Kidney epithelial cell (primary cell): ENCODE data around the gene RAD51B. TPM values are rescaled to one million over a fixed set of nuclear protein-coding genes. Genes with fewer than 3 reads are reported as not detected.

Source experiments
- DNase-seq: peaks from one replicate; pipeline ENCODE4 v3.0.0-alpha.2; 2010; ENCODE audit warnings: low read depth
- H3K27me3 ChIP-seq: 2 replicates; pipeline ENCODE4 v1.6.0; 2011; ENCODE audit warnings: low read length; ENCODE audit not compliant: control insufficient read depth, insufficient read depth
- H3K36me3 ChIP-seq: 2 replicates; pipeline ENCODE4 v1.5.1; 2011; ENCODE audit warnings: low read length; ENCODE audit not compliant: control insufficient read depth, insufficient read depth
- H3K4me3 ChIP-seq: 2 replicates; pipeline ENCODE4 v1.5.1; 2011; ENCODE audit warnings: low read depth, mild to moderate bottlenecking, control low read depth, low read length
- total RNA-seq: library from RNA; depleted of rRNA; stranded (reverse); fragments of >200 nt; gene quantifications from 2 replicates; pipeline ENCODE4 v1.2.3, GENCODE V29; 2015
- TF ChIP-seq, protein P1 (sequence below): IDR thresholded peaks from 2 replicates; pipeline ENCODE4 v1.5.1; 2011; ENCODE audit warnings: mild to moderate bottlenecking, moderate library complexity, low read length, control low read depth, inconsistent platforms; ENCODE audit not compliant: insufficient read depth, poor library complexity, severe bottlenecking

Gene RAD51B
- total RNA-seq, 1 donor from 2014 or later = 9.5 TPM

DNA sequence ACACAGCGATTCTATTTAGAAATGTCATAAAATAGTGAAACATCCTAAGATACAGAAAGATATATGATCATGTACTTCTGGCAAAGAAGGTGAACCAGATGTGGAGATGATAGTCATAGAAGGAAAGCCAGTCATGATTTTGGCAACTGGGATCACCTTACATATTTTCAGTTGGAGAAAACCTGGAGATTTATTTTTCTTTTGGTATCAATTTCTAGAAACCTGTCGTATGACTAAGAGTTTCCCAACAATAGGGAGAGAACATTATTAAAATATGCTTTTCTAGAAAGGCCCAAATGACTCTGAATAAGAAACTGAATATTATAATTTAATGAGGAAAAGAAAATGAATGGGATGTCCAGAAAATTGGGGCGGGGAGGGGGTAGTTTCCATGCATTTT, 576.9 kb downstream of the RAD51B start:
- TF ChIP-seq, protein P1, sequence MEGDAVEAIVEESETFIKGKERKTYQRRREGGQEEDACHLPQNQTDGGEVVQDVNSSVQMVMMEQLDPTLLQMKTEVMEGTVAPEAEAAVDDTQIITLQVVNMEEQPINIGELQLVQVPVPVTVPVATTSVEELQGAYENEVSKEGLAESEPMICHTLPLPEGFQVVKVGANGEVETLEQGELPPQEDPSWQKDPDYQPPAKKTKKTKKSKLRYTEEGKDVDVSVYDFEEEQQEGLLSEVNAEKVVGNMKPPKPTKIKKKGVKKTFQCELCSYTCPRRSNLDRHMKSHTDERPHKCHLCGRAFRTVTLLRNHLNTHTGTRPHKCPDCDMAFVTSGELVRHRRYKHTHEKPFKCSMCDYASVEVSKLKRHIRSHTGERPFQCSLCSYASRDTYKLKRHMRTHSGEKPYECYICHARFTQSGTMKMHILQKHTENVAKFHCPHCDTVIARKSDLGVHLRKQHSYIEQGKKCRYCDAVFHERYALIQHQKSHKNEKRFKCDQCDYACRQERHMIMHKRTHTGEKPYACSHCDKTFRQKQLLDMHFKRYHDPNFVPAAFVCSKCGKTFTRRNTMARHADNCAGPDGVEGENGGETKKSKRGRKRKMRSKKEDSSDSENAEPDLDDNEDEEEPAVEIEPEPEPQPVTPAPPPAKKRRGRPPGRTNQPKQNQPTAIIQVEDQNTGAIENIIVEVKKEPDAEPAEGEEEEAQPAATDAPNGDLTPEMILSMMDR = no peak
- DNase-seq = no peak
- H3K36me3 ChIP-seq = no peaks in the 10 kb centered on the region
- no peaks in the 10 kb centered on the region for H3K27me3 ChIP-seq
- H3K4me3 ChIP-seq = no peak overlapping the region

DNA sequence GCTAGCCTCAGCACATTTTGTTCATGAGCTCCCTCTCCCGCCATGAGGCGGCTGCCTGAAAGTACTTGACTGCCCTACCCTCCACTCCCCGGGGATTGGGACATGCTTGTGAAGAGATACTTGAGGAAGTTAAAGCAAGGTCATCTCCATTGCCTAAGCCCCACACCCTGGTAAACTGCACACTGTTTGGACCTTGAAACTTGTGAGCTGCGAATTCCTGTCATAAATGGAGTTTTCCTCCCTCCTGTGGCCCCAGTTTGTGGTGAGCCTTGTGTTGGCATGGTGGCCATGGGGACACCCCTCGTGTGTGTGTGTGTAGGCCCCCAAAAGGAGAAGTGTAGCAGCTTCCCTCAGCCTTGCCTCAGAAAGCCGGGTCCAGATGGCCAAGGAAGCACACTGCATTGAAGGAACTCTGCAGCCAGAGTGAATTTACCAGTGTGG, 577.8 kb downstream of the RAD51B start:
- DNase-seq = no peak
- no peaks in the 10 kb centered on the region for H3K27me3 ChIP-seq
- no peaks in the 10 kb centered on the region for H3K36me3 ChIP-seq
- TF ChIP-seq, protein P1 = no peak
- H3K4me3 ChIP-seq = no peak overlapping the region

DNA sequence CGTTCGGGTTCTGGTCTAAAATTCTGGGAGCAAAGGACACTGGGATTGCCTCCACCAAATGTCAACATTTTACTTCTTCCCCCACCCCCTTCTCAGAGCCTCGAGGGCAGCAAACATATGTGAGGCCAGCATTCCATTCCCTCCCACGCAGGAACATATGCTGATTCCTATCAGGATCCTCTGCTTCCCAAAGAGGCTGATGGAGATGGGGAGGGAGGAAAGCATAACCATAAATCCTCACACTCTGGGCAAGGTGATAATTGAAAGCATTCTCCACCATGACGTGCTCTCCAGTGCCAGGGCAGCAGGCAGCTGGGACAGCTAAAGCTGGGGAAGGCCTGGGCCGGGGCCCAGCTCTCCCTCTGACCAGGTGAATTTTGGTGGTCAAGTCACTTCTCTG, 578.2 kb downstream of the RAD51B start:
- no peak overlapping the region for H3K4me3 ChIP-seq
- no peak for DNase-seq

DNA sequence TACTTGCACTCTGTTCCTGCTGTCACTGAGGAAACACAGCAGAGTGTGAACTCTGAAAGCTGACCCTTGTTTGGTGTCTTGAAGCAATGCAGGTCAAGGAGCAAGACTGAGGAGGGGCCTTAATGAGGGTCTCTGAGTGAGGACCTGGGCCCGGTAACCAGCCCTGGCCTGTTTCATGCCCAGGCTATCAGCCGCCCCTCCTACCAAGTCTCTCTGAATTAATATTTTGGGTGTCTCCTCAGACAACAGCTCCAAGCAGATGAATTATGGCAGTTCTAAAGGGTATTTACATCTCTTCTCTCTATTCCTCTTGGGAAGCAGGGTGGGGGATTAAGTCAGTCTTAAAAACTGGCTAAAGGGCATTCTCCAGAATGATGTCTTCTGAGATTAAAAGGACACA, 578.8 kb downstream of the RAD51B start:
- H3K4me3 ChIP-seq = no peak overlapping the region
- no peaks in the 10 kb centered on the region for H3K36me3 ChIP-seq
- DNase-seq = no peak
- TF ChIP-seq, protein P1 = no peak
- no peaks in the 10 kb centered on the region for H3K27me3 ChIP-seq

More for the DNA sequence above, 578.2 kb downstream of the RAD51B start:
- H3K27me3 ChIP-seq = no peaks in the 10 kb centered on the region
- TF ChIP-seq, protein P1 = no peak
- H3K36me3 ChIP-seq = no peaks in the 10 kb centered on the region

DNA sequence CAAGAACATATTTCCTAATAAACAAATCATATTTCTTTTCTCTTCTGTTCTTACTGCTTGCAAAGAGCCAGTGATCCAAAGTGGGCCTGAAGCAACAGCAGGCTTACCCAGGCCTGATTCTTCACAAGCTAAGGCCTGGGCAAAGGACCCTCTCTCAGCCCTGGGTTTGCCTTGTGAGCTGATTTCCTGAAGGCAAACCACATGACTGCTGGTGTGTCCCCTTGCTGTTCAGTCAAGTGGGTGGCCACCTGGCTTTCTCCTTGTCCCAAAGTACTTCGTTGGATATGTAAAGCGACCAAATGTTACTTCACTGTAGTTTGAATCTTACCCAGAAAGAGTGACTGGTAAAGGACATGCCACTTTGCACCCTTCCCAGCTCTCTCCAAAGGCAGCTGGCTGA, 580.4 kb downstream of the RAD51B start:
- TF ChIP-seq, protein P1 = no peak
- no peaks in the 10 kb centered on the region for H3K36me3 ChIP-seq
- DNase-seq = no peak

DNA sequence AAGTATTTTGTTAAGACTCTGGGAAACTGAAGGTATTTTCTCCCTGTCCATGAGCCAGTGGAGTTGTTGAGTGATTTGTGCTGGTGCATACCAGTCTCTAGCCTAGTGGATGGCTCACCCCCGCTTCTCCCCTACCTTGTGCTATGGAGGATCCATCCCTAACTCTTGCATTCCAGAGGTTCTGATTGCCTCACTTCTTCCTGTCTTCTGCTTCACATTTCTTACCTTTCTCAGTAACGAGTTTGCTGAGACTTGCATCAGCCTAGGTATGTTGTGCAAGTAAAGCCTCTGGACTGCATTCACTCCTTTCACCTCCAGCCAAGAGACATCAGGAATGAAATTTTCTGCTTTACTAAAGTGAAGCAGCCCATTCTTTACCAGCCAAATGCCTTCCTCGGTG, 581.7 kb downstream of the RAD51B start:
- DNase-seq = no peak
- TF ChIP-seq, protein P1 = no peak
- Histone ChIP-seq H3K4me3 (no peak overlapping the region), H3K36me3 (no peaks in the 10 kb centered on the region), H3K27me3 (no peaks in the 10 kb centered on the region)

More for the DNA sequence above, 580.4 kb downstream of the RAD51B start:
- no peaks in the 10 kb centered on the region for H3K27me3 ChIP-seq
- no peak overlapping the region for H3K4me3 ChIP-seq
